T-helper 2 cell treated with Interferon-gamma antibody and Interleukin-4, amounts not matched to agents 5 μg/mL and 100 μg/mL, for 36 hours (primary cell): ENCODE data around the gene KAZN.

Experiments
- DNase-seq: peaks from one replicate; pipeline ENCODE4 v3.0.0; 2021; ENCODE audit warnings: low spot score
- H3K27ac Mint-ChIP-seq: one replicate; pipeline ENCODE4 v1.8.0; 2021; ENCODE audit warnings: mild to moderate bottlenecking, mixed read lengths
- H3K27me3 Mint-ChIP-seq: one replicate; pipeline ENCODE4 v1.8.0; 2021; ENCODE audit warnings: low read depth, mixed read lengths
- H3K36me3 Mint-ChIP-seq: one replicate; pipeline ENCODE4 v1.8.0; 2021; ENCODE audit warnings: low read depth, mixed read lengths
- H3K4me1 Mint-ChIP-seq: one replicate; pipeline ENCODE4 v1.8.0; 2021; ENCODE audit warnings: low read depth, mixed read lengths
- H3K4me3 Mint-ChIP-seq: one replicate; pipeline ENCODE4 v1.8.0; 2022; ENCODE audit warnings: mild to moderate bottlenecking, moderate library complexity, mixed read lengths
- H3K9me3 Mint-ChIP-seq: one replicate; pipeline ENCODE4 v1.8.0; 2021; ENCODE audit warnings: mixed read lengths

KAZN gene

DNA sequence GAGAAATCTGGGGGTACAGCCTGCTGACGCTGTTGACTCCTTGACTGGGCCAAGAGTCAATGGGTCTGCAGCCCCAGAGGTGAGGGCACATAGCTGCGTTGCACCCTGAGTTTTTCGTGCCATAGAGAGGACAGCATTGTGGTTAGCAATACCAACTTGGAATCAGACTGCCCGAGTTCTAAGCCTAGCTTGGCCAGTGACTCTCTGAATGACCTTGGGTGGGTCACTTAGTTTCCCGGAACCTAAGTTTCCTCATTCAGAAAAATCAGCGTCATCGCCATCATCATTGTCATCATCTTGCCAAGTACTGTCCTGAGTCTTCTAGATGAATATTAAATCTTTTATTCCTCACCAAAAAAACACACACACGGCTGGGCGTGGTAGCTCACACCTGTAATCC is 403.8 kb downstream of the KAZN start:
- no peak for DNase-seq
- Mint-ChIP-seq H3K36me3 (no peaks in the 10 kb centered on the region), H3K27ac (no peak overlapping the region), H3K4me3 (no peak overlapping the region), H3K9me3 (no peaks in the 10 kb centered on the region), H3K27me3 (no peaks in the 10 kb centered on the region), H3K4me1 (no peaks in the 10 kb centered on the region)

DNA sequence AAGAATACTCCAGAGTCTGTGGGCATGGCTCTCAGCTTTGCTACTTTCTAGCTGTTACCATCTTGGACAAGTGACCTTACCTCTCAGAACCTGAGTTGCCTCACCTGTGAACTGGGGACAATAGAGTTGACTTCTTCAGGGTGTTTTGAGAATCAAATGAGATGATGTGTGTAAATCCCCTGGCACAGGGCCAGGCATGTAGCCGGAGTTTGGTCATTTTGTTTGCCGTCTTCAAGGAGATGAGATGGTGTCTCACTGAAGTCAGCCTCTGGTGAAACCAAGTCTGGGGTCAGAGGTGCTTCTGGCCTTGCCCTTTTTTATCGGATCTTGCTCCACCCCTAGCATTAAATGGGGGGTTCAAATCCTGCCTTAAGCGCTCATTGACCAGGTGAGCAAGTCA is 405.9 kb downstream of the KAZN start:
- no peak for DNase-seq
- Mint-ChIP-seq H3K27ac (no peak overlapping the region), H3K36me3 (no peaks in the 10 kb centered on the region), H3K27me3 (no peaks in the 10 kb centered on the region), H3K4me3 (no peak overlapping the region), H3K4me1 (no peaks in the 10 kb centered on the region), H3K9me3 (no peaks in the 10 kb centered on the region)

DNA sequence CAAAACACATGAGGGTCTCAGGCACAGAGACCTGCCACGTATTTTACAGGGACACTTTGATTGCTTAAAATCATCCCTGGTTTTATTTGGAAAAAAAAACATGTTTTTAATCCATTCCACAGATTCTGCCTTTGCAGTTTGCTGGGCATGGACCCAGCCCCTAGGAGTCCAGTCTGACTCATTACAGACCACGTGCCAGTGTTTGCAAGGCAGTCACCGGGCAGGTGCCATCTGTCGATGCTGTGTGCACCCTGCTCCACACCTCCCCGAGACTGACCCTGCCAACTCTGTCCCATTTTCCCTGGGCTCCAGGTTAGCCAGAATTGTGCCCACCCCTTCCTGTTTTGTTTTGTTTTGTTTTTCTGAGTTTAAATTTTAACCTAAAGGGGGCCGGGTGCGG is 406.6 kb downstream of the KAZN start:
- no peak overlapping the region for H3K27ac Mint-ChIP-seq
- no peaks in the 10 kb centered on the region for H3K4me1 Mint-ChIP-seq
- H3K36me3 Mint-ChIP-seq: no peaks in the 10 kb centered on the region
- DNase-seq: no peak
- no peak overlapping the region for H3K4me3 Mint-ChIP-seq
- no peaks in the 10 kb centered on the region for H3K9me3 Mint-ChIP-seq
- H3K27me3 Mint-ChIP-seq: no peaks in the 10 kb centered on the region

DNA sequence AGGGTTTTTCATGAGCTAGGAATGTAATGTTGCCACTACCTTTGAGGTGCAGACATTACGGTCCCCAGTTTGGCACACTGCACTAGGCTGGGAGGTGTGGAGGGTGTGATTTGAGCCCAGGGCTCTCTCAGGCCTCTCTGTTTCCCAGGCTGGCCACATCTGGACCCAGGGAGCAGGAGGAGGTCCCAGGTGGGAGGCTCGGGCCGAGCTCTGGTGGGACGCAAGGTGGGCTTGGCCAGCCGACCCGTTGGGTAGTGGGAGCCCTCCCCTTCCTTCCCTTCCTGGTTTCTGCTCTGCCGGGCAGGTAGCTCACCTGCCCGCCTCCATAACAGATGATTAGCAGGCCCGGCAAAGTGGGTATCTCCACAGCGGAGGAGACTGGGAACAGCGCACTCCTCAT is 408.9 kb downstream of the KAZN start:
- no peak for DNase-seq
- H3K27ac Mint-ChIP-seq: no peak overlapping the region
- no peaks in the 10 kb centered on the region for H3K27me3 Mint-ChIP-seq
- H3K9me3 Mint-ChIP-seq: no peaks in the 10 kb centered on the region
- no peak overlapping the region for H3K4me3 Mint-ChIP-seq
- no peaks in the 10 kb centered on the region for H3K4me1 Mint-ChIP-seq
- no peaks in the 10 kb centered on the region for H3K36me3 Mint-ChIP-seq

DNA sequence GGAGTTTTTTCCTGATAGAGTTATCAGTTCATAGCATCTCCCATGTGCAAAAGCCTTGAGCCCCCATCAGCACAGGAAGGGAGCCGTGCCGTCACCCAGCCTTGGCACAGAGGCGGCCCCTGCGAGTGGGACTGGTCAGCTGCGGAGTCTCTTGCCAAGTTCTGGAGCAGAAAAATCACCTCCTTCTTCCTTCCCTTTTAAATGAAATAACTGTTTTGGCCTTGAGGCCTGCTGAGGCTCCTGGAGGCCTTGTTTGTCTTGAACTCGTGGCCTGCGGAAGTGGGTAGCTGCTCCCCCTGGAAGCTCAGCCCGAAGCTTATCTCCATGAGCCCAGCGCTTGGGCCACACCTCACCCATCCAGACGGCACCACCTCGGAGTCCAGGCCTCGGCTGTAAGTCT is 409.4 kb downstream of the KAZN start:
- Mint-ChIP-seq H3K9me3 (no peaks in the 10 kb centered on the region), H3K4me3 (no peak overlapping the region), H3K27me3 (no peaks in the 10 kb centered on the region), H3K4me1 (no peaks in the 10 kb centered on the region), H3K36me3 (no peaks in the 10 kb centered on the region), H3K27ac (no peak overlapping the region)
- DNase-seq: no peak

DNA sequence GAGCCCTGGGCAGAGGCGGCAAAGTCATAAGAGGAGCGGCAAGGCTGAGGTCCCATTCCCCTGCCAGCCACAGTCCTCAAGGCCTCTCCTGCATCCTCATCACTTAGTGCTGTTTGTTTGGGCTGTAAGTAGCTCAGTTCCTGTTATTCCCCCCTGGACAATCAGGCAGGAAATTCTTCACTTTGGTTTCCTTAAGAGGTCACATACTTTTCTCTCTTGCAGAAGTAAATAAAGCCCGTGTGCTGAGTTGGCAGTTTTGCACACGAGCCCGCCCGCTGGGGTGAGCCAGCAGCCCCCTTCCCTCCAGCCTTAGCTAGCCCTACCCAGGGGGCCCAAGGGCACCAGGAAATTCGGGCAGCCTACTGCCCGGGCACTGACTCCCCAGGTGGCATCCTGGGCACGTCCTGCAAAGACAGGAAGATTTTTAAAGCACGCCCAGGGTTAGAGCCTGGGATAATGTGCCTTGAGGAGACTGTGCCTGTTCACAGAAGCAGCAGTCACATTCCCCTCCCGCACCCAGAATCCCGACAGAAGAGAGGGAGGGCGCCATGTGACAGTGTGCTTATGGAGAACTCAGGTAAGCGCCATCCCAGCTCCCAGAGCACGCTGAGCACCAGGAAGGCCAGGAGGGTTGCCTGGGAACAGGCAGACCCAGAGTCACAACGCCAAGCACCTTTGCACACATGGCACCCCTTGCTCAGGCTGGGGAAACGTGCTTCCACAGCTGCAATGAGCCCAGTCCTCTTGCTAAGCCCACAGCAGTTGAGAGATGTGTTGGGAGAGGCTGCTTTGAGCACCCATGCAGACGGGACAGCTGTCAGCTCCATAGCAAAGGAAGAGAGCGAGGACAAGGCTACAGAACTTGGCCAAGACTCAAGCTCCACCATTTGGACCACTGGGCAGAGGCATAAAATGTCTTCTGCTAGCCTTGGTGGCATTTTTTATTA is 410.6 kb downstream of the KAZN start:
- Mint-ChIP-seq H3K4me1 (no peaks in the 10 kb centered on the region), H3K4me3 (no peak overlapping the region), H3K27ac (no peak overlapping the region), H3K36me3 (no peaks in the 10 kb centered on the region), H3K9me3 (no peaks in the 10 kb centered on the region), H3K27me3 (no peaks in the 10 kb centered on the region)
- no peak for DNase-seq

DNA sequence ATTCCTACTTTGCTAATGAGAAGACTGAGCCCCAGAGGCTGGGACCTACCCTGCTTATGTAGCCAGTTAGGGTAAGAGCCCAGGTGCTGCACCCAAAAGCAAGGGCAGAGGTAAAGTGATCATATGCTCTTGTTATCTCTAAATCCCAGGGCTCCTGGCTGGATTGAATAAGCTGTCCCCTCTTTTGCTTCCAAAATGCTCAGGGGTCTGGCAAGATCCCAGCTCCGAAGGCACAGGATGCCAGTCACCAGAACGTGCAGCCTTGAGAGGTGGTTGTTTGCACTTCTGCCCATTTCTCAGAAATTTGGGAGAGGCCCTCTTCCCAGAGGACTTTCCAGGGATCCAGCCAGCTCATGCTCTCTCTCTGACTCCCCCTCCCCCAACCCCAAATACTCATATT is 412.7 kb downstream of the KAZN start:
- no peaks in the 10 kb centered on the region for H3K4me1 Mint-ChIP-seq
- DNase-seq: no peak
- H3K27ac Mint-ChIP-seq: no peak overlapping the region
- no peaks in the 10 kb centered on the region for H3K9me3 Mint-ChIP-seq
- H3K27me3 Mint-ChIP-seq: no peaks in the 10 kb centered on the region
- H3K36me3 Mint-ChIP-seq: no peaks in the 10 kb centered on the region
- no peak overlapping the region for H3K4me3 Mint-ChIP-seq

DNA sequence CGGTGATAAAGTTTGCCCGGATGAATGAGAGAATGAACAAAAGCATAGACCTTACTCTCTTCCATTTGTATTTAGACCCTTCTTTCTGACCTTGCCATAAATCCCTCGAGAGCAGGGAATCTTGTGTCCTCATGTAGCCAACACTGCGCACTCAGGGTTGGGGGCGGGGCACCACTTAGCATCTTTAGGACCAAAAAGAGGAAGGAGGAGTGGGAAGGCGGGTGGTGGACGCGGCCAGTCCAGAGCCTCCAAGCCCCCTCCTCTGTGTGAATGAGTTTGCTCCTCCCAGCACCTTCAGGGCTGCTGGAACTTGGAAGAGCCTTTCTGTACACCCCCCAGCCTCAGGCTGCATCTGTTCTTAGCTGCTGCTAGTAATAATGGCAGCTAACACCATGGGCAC is 413.2 kb downstream of the KAZN start:
- Mint-ChIP-seq H3K27me3 (no peaks in the 10 kb centered on the region), H3K4me1 (no peaks in the 10 kb centered on the region), H3K36me3 (no peaks in the 10 kb centered on the region), H3K4me3 (no peak overlapping the region), H3K27ac (no peak overlapping the region), H3K9me3 (no peaks in the 10 kb centered on the region)
- no peak for DNase-seq

DNA sequence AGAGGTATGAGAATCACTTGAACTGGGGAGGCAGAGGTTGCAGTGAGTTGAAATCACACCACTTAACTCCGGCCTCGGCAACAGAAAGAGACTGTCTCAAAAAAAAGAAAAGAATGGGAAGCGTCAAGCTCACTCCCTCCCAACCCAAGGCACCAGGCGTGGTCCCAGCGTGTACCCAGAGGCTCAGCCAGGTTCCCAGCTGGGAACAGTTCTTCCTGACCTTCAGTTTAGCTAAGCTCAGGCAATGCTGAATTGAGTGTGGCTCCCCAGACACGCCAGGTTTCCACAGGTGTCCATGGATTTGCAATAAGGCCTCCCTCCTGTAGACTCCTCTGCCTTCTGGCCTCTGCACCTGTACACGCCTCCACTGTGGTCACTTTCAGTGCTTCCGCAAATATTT is 414.3 kb downstream of the KAZN start:
- no peak for DNase-seq
- Mint-ChIP-seq H3K27ac (no peak overlapping the region), H3K36me3 (no peaks in the 10 kb centered on the region), H3K27me3 (no peaks in the 10 kb centered on the region), H3K4me1 (no peaks in the 10 kb centered on the region), H3K4me3 (no peak overlapping the region), H3K9me3 (no peaks in the 10 kb centered on the region)

DNA sequence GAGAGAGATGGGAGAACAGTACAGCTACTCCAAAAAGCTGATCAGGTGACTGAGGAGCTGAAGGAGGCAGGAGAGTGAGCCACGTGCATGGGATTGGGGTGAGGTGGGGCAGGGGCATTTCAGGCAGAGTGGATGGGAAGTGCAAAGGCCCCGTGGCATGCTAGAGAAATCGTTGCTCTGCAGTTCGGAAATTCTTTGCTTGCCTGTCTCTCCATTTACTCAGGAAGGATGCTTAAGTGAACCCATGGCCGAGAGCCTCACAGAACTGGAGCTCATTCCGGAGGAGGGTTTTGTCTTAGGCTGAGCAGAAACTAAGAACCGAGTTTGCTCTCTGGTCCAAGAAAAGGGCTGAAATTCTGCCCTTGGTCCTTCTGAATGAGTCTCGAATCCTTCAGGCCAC is 415.3 kb downstream of the KAZN start:
- H3K9me3 Mint-ChIP-seq: no peaks in the 10 kb centered on the region
- H3K4me1 Mint-ChIP-seq: no peaks in the 10 kb centered on the region
- H3K27me3 Mint-ChIP-seq: no peaks in the 10 kb centered on the region
- H3K27ac Mint-ChIP-seq: no peak overlapping the region
- no peak overlapping the region for H3K4me3 Mint-ChIP-seq
- DNase-seq: no peak
- H3K36me3 Mint-ChIP-seq: no peaks in the 10 kb centered on the region

DNA sequence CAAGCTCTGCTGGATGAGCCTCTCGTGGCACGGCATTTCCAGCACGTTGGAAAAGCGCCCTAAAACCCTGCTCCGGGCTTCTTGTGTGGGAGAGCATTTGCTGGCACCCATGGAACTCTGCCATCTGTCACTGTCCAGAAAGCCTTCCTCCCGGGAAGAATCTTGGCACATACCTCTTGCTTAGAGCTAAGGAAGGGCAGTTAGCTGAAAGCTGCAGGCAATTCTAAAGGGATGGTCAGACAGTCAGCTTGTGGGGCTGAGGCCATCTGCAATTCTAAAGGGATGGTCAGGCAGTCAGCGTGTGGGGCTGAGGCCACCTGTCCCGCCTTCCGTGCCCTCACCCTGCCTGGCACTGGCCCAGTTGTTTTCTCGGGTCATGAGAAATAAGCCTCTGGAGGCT is 416.0 kb downstream of the KAZN start:
- Mint-ChIP-seq H3K4me1 (no peaks in the 10 kb centered on the region), H3K27me3 (no peaks in the 10 kb centered on the region), H3K9me3 (no peaks in the 10 kb centered on the region), H3K4me3 (no peak overlapping the region), H3K27ac (no peak overlapping the region), H3K36me3 (no peaks in the 10 kb centered on the region)
- no peak for DNase-seq

DNA sequence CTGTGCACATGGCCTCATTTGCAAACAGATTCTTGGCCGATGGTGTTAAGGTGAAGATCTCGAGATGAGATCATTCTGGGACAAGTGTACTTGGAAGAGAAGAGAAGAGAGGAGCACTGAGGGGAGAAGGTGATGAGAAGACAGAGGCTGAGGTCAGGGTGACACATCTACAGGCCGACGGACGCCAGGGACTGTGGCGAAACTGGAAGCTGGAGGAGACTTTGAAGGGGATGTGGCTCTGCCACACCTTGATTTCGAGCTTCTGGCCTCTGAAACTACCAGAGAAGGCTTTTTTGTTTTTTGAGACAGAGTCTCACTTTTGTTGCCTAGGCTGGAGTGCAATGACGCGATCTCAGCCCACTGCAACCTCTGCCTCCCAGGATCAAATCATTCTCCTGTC is 417.5 kb downstream of the KAZN start:
- Mint-ChIP-seq H3K36me3 (no peaks in the 10 kb centered on the region), H3K4me3 (no peak overlapping the region), H3K27ac (no peak overlapping the region), H3K4me1 (no peaks in the 10 kb centered on the region), H3K27me3 (no peaks in the 10 kb centered on the region), H3K9me3 (no peaks in the 10 kb centered on the region)
- DNase-seq: no peak

DNA sequence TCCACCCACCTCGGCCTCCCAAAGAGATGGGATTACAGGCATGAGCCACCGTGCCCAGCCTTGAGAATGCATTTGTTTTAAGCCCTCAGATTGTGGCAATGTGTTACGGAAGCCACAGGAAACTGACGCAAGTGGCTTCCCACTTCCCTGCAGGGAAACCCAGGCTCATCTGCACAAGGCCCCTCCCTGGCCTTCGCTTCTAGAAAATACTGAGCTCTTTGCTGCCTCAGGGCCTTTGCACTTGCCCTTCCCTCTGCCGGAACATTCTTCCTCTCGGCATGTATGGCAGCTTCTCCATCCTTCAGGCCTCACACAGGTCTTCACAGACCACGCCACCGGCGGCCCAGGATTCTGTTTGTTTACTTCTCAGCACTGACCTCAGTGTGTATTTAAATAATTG is 418.0 kb downstream of the KAZN start:
- DNase-seq: no peak
- no peak overlapping the region for H3K4me3 Mint-ChIP-seq
- no peaks in the 10 kb centered on the region for H3K4me1 Mint-ChIP-seq
- no peaks in the 10 kb centered on the region for H3K9me3 Mint-ChIP-seq
- no peak overlapping the region for H3K27ac Mint-ChIP-seq
- H3K36me3 Mint-ChIP-seq: no peaks in the 10 kb centered on the region
- no peaks in the 10 kb centered on the region for H3K27me3 Mint-ChIP-seq

DNA sequence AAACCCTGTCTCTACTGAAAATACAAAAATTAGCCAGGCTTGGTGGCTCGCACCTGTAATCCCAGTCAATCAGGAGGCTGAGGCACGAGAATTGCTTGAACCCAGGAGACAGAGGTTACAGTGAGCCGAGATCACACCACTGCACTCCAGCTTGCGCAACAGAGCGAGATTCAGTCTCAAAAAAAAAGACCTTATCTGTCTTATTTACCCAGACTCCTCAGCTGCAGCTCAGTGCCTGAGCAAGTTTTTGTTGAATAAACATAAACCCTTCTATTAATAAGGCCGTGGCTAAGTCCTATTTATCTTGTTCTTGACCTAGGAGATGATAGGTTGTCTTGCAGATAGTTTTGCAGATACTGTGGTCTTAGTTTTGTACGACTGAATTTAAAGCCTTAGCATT is 418.6 kb downstream of the KAZN start:
- no peak for DNase-seq
- Mint-ChIP-seq H3K27ac (no peak overlapping the region), H3K27me3 (no peaks in the 10 kb centered on the region), H3K36me3 (no peaks in the 10 kb centered on the region), H3K9me3 (no peaks in the 10 kb centered on the region), H3K4me1 (no peaks in the 10 kb centered on the region), H3K4me3 (no peak overlapping the region)

DNA sequence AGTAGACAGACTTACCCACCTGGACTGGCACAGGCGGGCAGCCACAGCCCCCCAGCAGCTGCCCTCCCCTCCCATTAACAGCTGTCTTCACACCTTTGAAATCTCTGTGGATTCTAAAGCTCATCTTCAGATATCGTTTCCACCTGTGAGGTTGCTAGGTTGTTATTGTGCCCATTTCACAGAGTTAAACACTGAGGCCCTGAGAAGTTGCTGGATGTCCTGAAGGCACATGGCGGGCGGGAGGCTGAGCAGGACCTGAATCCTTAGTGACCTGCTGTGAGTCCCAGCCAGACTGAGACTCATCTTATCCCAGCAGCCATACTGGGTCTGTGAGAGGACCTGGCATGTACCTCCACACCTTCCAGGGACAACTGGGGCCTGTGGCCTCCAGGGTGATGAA is 420.3 kb downstream of the KAZN start:
- no peaks in the 10 kb centered on the region for H3K36me3 Mint-ChIP-seq
- H3K4me3 Mint-ChIP-seq: no peak overlapping the region
- no peaks in the 10 kb centered on the region for H3K9me3 Mint-ChIP-seq
- H3K4me1 Mint-ChIP-seq: no peaks in the 10 kb centered on the region
- no peaks in the 10 kb centered on the region for H3K27me3 Mint-ChIP-seq
- H3K27ac Mint-ChIP-seq: no peak overlapping the region
- no peak for DNase-seq
